Measurements from ENCODE around the gene TTR.
A peak's percentile ranks its signal among the peaks of the same experiment; 100 is the strongest.

Gene TTR

GRCh38 chr18:31617031-31617717 lies 25.5 kb downstream of the TTR start:
- DNase-seq (ENCODE audit: low spot score) = no peak

GRCh38 chr18:31618801-31619200 lies 27.1 kb downstream of the TTR start:
- DNase-seq (ENCODE audit: low spot score) = no peak

GRCh38 chr18:31619291-31619690 lies 27.6 kb downstream of the TTR start:
- no peak for DNase-seq (ENCODE audit: low spot score)

GRCh38 chr18:31624892-31625640 lies 33.4 kb downstream of the TTR start:
- DNase-seq (ENCODE audit: low spot score) = no peak

DNA sequence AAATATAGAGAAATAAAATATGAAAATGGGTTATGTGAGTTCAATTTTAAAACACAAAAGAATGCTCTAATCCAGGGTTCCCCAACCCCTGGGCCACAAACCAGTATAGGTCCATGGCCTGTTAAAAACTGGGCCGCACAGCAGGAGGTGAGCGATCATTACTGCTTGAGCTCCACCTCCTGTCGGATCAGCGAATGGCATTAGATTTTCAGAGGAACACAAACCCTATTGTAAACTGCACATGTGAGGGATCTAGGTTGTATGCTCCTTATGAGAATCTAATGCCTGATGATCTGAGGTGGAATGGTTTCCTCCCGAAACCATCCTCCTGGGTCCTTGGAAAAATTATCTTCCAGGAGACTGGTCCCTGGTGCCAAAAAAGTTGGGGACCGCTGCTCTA lies 34.7 kb downstream of the TTR start:
- no peak for DNase-seq (ENCODE audit: low spot score)

- no peak for DNase-seq (ENCODE audit: low spot score)
Observed at GRCh38 chr18:31630549-31630948, 38.9 kb downstream of the TTR start.

GRCh38 chr18:31631526-31631925 lies 39.8 kb downstream of the TTR start:
- DNase-seq (ENCODE audit: low spot score) = no peak

DNA sequence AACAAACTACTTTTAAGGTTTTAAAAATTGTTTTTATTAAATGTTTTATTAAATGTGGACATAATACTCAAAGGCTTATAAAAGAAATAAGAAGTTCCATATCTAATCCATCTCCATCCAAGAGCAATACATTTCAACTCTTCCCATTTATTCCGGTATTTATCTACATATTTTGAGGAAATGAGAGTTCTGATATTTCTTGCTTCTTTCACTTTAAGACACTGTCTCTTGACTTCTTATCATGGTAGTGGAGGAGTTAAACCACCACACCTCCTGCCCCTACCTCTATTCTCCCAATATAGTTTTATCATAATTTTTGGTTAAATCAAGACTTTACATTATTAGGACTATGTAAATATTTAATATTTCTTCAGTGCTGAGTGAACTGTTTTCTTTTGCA lies 40.7 kb downstream of the TTR start:
- DNase-seq (ENCODE audit: low spot score) = no peak

GRCh38 chr18:31633392-31634330 lies 42.0 kb downstream of the TTR start:
- DNase-seq (ENCODE audit: low spot score) = no peak

DNA sequence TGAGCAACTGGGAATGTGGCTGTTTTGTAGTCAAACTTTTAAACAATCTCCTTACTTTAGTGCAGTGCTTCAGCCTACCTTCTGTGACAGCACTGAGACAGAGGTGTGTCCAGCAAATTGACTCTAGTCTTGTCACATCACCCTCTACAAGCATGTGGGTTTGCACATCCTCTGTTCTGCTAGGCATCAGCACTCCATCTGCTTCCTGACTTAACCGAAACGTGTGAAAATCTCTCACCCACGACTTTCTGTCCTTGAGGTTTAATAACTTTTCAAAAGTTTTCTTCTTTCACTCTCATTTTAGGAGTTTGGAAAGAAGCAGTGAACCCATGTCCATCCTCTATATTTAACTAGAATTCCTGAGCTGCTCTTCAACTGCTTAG lies 42.6 kb downstream of the TTR start:
- DNase-seq (ENCODE audit: low spot score) = no peak

- no peak for DNase-seq (ENCODE audit: low spot score)
Observed at GRCh38 chr18:31636387-31636786, 44.7 kb downstream of the TTR start.

DNA sequence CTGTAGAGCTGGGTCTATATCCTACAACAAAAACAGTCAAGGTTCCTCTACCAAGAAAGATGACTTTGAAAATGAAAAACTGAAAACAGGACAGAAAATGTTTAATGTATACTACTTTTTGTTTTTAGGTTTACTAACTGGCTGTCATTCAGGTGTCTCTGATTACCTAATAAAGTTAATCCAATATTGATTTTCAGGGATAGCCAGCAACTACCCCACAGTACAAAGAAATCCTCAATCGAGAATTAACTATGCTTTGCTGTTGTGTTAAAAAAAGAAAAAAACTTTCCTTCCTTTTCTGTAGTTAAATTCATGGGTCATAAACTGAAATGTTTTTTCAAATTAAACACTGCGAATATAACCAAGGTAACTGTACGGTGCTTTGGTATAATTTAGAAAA lies 45.8 kb downstream of the TTR start:
- DNase-seq (ENCODE audit: low spot score) = no peak

GRCh38 chr18:31643003-31643402 lies 51.3 kb downstream of the TTR start:
- no peak for DNase-seq (ENCODE audit: low spot score)

DNA sequence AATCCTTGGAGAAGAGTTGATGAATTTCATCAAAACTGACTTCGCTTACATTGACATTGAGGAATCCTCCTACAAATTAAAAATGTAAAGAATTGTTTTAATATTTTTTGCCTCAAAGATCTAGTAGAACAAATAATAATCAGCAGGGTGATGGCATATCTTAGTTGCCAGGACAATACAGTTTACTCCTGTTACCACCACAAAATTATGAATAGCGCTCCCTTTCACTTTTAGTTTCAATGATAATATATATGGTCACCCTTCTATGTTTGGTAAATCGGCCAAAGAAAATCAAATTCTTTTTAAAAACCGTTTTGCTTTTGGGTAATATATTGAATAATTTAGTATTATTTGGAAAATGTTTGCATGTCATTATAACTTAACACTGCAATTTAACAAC lies 53.7 kb downstream of the TTR start:
- no peak for DNase-seq (ENCODE audit: low spot score)

- DNase-seq (ENCODE audit: low spot score) = no peak
Observed at GRCh38 chr18:31646332-31647126, 54.9 kb downstream of the TTR start.

DNA sequence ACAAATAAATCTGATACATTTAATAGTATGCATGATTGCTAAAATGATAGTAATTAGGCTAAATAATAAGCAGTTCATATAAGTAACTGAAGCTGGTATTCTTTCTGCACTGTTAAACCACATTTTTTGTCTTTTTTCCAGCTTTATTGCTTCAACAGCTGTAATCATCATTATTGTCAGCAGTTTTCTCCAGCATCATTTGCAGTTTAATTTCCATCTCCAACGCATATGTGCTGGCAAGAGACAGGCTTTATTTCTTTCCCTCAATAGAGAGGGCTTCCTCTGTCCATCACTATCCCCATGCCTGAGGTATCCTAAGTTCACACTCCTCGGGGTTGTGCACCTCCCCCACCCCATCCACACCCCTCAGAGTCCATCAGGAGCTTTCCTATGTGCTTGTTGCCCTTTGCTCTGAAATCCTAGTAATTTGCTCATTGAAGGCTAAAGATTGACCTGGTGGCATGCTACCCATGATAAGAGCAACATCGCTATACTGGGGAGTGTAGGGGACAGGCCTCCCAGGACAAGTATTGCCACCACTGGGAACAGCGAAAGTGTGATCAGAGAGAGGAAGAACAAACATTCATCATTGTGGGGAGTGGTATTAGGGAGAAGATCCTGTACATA lies 55.6 kb downstream of the TTR start:
- DNase-seq (ENCODE audit: low spot score) = peak; percentile 4
